ENCODE data around the gene DMXL2.
"Not testable (repeated sequence)": the region's sequence is repeated elsewhere in the genome, so short reads cannot be mapped to it uniquely, and the experiment has no call there.

The DMXL2 gene, protein sequence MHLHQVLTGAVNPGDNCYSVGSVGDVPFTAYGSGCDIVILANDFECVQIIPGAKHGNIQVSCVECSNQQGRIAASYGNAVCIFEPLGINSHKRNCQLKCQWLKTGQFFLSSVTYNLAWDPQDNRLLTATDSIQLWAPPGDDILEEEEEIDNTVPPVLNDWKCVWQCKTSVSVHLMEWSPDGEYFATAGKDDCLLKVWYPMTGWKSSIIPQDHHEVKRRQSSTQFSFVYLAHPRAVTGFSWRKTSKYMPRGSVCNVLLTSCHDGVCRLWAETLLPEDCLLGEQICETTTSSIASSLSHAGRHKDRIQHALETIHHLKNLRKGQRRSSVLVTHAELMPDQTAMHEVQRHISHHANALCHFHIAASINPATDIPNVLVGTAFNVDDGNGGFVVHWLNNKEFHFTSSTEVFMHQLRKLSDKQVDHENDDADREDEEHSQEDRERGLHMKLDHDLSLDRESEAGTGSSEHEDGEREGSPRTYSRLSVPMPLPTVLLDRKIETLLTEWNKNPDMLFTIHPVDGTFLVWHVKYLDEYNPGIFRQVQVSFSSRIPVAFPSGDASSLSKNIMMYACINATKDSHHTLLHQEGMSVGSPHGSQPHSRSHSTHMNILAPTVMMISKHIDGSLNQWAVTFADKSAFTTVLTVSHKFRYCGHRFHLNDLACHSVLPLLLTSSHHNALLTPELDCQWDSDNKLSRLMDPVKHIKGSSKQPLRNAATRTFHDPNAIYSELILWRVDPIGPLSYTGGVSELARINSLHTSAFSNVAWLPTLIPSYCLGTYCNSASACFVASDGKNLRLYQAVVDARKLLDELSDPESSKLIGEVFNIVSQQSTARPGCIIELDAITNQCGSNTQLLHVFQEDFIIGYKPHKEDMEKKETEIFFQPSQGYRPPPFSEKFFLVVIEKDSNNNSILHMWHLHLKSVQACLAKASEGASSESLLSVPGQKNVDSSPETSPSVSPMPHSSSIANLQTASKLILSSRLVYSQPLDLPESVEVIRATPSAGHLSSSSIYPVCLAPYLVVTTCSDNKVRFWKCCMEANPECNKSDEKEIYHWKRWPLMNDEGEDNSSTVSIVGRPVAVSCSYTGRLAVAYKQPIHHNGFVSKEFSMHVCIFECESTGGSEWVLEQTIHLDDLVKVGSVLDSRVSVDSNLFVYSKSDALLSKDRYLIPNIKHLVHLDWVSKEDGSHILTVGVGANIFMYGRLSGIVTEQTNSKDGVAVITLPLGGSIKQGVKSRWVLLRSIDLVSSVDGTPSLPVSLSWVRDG (N-terminal part only)
- 1.9 reads per million, percentile 2 among the genes with 10 or more reads in this experiment for total RNA-seq

DNA sequence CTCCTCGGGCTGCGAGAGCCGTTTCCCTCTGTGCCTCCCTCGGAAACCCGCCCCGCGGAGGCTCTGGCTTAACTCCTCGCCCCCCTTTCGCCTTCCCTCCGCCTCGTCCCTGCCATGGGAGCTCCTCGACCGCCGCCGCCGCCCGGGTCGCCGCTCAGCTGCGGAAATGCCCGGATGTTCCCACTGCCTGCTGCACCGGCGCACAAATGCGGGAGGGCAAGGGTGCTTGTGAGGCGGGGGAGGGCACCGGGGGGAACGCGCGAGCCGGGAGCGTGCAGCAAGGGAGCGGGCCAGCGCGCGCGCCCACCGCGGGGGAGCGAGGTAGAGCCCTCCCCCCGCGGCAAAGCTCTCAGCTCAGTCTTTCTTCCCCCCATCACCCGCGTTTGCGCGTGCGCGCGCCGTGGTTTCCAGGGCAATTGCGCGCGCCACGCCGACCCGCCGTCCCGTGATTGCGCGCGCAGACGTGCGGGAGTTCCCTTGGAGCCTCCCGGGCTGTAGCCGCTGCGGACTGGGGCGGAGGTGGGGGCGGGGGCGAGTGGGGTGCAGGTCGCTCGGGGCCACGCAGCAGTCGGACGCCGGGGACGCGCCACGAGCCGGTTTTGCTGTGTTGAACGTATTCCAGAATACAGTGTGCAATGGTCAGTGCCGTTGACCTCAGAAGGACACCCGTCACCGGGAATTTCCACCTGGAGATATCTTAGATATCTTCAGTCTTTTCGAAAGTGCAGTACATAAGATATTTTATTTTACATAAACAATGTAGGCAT, at the start of gene DMXL2:
DMXL2 (minus strand) TSS at position 168 of the 767 bp plus-strand sequence. CDS start 226 bp downstream, outside the sequence.
- DNase-seq, result peak; percentile 38

DNA sequence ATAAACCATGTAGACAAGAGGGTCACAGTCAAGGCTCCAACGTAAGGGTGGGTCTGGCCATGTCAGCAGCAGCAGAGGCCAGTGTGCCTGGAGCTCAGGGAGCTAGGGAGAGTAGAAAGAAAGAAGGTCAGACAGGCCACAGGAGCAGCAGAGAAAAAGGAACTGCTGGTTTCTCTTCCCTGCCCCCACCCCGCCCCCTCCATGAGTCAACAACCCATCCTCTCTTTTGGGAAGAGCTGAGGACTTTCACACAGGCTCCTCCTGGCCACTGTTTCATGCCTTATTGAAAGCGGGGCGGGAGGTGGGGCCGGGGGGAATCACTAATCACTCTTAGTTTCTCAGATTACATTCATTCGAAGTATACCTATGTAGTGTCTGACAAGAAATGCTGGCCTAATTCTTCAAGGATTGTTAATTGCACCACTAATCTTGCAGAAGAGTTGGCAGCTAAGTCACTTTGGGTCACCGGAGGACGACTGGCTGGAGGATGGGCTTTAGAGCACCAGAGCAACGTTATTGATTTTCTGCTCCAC, 49.6 kb upstream of the DMXL2 start:
- DNase-seq, result no peak

DNA sequence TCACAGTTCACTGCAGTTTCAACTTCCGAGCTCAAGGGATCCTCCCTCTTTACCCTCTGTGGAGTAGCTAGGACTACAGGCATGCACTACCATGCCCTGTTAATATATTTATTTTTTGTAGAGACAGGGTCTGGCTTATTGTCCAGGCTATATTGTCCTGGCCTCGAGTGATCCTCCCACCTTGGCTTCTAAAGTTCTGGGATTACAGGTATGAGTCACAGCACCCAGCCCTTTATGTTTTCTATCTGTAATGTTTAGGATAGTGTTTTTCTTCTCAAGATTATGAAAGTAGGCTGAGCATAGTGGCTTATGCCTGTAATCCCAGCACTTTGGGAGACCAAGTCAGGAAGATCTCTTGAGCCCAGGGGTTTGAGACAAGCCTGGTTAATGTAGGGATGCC, 46.8 kb upstream of the DMXL2 start:
- no peak for DNase-seq

DNA sequence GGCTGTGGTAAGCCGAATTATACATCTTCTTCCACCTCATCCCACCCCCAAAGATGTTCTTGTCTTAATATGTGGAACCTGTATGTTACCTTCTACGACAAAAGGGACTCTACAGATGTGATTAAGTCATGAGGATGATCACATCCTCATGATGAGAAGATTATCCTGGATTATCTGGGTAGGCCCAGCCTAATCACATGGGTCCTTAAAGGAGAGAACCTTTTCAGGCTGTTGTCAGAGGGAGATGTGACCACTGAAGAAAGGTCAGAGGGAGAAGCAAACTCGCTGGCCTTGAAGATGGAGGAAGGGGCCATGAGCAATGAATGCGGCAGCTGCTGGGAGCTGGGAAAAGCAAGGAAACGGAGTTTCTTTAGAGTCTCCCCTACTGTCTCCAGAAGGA, 45.9 kb upstream of the DMXL2 start:
- DNase-seq, result no peak

DNA sequence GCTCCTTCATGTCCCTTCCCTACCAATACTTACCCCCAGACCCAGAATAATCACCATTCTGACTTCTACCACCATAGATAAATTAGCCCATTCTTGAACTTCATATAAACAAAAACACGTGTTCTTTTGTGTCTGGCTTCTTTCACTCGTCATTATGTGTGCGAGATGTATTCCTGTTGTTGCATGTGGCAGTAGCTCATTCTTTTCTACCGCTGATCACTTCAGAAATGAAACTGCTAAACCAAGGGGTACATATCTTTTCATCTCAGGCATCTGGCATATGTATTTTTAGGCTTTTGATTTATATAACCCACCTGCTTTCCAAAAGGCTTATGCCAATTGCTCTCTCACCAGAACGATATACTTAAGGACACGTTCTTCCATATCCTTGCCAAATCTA, 44.9 kb upstream of the DMXL2 start:
- no peak for DNase-seq

DNA sequence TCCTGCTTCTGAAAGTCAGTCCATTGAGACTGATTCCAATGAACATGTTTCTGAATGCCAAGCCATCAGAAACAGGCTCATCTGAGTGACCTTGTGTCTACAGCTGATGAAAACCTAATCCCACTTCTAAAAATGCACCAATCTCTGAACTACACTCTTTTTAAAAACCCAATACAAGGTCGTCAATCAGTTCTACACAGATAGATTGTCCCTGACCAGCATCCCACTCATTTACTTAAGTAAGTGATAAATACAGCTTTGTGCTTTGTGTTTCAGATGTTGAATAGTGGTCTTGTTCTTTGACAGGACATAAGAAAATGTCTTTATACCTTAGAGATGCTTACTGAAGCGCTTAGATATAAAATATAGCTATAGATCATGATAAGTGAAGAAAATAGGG, 38.5 kb upstream of the DMXL2 start:
- DNase-seq, result no peak

DNA sequence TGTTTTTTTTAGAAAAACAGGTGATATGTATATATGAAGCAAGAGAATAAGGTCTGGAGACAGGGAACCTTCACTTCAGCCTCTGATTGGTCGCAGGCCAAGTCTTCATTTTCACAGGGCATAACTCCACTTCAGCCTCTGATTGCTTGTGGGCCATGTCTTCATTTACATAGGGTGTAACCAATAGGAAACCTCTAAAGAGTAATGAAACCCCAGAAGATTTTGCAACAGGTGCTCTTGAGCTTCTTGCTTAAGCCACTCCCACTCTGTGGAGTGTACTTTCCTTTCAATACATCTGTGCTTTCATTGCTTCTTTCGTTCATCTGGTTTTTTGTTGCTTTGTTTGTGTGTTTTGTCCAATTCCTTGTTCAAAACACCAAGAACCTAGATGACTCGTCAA, 36.1 kb upstream of the DMXL2 start:
- no peak for DNase-seq

DNA sequence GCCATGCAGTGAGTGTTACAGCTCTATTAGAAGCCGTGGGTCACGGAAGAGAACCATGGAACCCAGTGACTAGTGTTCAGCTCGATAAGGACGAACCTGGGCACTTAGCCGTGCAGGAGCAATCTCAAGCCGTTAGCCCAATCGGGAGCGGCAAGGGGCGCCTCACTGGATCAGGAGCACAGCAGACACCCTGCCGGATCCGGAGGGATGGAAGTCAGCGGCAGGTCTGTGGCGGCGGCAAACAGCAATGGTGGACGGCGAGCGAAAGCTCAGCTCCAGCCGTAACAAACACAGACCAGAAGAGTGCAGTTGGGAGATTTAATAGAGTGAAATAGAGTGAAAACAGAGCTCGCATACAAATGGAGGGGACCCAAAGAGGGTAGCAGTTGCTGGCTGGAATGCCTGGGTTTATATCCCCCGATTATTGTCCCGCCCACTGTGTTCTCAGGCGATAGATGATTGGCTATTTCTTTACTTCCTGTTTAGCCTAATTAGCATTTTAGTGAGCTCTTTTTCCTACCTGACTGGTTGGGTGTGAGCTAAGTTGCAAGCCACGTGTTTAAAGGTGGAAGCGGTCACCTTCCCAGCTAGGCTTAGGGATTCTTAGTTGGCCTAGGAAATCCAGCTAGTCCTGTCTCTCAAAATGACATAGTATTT, 33.0 kb upstream of the DMXL2 start:
- not testable (repeated sequence) for DNase-seq

DNA sequence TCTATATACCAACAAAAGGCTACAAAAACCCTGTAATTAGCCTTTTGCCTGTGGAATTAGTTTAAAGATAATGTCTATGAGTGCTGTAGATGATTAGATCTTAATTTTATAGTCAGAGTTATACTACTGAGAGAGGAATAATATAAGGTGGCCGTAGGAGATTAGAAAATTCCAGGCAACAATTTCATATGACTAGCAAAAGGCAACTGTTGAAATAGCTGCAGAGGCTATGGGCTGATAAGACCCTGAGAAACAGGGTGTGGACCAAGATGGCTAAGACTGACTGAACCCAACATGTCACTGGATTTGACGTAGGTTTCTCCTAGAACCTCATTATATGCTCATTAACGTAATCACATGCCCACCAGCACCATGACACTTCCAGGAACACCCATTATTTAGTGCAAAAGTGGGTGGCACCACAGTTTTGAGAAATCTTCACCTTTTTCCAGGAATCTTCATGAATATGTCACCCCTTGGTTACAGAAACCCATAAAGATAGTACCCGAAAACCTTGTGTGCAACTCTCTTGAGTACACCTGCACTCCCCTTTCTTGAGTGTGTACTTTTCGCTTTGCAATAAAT, 29.6 kb upstream of the DMXL2 start:
- DNase-seq, result no peak

DNA sequence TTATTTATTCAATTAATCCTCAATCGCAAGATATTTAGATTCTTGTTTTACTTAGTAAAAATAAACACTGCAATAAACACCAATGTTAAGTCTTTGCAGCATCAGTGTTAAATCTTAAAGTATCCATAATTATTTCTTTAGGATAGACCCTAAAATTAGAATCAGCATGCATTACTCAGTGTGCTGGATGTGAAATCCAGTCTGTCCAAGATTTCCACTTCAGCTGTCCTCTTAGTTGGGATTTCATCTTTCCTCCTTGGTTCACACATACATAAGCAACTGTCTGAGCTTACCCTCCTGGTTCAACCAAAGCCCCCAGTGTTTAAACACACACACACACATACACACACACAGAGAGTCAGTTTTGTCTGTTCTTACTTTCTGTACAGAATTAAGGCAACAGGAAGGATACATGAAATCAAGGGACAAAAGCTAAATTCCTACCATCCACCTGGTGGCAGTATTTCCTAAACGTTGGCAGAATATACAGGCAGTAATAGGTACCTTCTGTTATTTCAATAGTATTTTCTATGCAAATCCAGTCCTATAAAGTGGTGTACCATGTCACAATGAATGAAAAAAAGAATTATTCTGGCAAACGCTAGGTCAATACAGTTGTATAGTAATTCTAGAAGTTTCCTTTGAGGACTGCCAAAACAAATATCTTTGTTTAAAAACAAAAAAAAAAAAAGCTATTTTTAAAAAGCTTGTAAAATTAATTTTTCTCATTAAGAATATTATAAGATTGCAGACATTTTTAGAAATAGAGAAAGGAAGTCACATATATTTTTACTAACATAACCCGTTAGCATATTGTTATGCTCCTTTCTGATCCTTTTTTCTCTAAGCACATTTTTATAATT, 27.3 kb upstream of the DMXL2 start:
- DNase-seq, result peak; percentile 31

DNA sequence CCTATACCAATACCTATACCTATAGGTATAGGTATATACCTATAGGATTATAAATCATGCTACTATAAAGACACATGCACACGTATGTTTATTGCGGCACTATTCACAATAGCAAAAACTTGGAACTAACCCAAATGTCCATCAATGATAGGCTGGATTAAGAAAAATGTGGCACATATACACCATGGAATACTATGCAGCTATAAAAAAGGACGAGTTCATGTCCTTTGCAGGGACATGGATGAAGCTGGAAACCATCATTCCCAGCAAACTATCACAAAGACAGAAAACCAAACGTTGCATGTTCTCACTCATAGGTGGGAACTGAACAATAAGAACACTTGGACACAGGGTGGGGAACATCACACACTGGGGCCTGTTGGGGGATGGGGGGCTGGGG, 26.1 kb upstream of the DMXL2 start:
- DNase-seq, result not testable (repeated sequence)

DNA sequence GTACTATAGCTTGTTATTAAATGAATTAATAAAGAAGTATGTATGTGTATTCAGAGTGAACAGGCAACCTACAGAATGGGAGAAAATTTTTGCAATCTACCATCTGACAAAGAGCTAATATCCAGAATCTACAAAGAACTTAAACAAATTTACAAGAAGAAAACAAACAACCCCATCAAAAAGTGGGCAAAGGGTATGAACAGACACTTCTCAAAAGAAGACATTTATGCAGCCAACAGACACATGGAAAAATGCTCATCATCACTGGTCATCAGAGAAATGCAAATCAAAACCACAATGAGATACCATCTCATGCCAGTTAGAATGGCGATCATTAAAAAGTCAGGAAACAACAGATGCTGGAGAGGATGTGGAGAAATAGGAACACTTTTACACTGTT, 25.5 kb upstream of the DMXL2 start:
- DNase-seq, result not testable (repeated sequence)

DNA sequence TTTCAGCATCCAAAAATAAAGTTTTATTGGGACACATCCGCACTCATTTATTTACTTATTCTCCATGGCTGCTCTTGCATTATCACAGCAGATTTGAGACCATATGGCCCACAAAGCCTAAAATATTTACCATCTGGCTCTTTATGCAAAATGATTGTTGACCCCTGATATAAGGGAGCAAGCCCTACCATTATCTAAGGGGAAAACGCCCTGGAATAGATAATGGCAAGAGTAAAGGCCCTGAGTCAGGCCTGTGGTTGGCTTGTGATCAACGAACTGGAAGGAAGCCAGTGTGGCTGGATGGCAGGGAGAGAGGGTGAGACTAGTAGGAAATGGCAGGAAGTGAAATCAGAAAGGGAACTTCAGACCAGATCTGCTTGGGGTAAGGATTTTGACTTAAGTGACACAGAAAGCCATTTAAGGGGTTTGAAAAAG, 24.6 kb upstream of the DMXL2 start:
- no peak for DNase-seq

DNA sequence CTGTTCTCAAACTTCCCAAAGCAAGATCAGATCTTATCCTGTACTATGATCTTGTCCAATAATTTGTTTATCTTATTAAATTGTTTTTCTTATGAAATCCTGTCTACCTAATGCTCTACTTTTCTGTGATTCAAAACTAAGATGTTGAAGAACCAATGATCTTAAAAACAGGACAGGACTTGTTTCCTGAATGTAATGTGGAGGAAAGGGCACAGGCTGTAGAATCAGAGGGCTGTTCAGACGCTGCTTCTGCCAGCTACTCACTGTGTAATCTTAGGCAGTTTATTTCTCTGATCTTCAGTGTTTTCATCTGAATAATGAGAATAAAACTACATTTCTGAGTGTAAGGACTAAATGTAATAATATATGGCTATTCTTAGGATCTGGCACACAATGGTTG, 20.1 kb upstream of the DMXL2 start:
- DNase-seq, result no peak

DNA sequence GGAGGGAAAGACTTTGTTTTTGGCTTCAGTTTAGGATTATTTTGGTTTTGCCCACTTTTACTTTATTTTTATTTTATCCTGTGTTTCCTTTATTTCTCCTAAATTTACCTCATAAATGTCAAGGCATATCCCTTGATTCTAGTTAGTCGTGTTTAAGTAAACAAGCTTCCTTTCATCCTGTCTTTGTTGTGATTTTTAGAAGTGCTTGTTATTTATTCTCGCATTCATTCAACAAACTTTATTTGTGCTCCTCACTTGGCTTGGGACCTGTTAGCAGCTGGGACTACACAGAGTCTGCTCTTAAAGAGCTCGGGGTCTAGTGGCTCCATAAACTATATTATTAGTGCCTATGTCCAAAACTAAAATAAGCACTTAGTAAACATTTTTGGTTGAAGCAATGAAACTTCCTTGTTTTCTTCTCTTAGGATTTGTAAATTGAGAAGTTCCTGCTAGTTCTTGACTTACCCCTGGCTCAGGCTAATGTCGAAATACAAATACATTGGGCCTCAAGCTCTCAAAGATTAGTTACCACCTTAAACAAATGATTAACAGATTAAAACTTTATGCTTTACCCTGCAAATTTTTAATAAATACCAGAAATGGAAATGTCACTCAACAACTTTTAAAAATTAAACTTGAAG, 19.0 kb upstream of the DMXL2 start:
- no peak for DNase-seq

DNA sequence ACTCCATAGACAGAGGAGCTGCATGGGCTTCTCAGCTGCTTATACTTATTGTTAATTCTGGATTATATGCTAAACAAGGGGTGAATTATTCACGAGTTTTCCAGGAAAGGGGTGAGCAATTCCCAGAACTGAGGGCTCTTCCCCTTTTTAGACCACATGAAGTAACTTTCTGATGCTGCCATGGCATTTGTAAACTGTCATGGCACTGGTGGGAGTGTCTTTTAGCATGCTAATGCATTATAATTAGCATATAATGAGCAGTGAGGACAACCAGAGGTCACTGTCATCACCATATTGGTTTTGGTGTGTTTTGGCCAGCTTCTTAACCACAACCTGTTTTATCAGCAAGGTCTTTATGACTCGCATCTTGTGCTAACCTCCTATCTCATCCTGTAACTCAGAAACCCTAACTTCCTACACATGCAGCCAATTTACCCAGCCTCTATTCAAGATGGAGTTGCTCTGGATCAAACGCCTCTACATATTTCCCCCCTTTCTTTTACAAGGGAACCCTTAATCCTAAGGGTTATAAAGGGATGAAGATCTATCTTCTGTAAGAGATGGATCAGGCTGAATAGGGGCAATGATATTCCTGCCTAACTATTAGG, 12.1 kb upstream of the DMXL2 start:
- no peak for DNase-seq

DNA sequence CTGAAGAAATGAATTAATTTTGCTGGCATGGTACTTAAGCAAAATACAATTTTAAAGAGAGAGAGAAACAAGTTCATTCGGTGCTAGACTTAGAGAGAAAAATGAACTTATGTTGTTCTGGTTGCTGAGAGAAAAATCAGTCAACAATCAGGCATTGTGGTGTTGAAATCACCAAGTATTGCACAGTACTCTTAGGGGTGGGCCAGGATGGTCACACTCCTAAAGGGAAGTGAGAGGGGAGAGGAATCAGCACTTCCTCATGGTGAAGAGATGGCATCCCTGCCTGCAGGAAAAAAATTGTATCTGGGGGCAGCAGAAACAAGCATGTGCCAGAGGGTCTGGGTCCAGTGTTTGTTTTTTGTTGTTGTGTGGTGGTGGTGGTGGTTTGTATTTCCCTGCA, 7.0 kb upstream of the DMXL2 start:
- DNase-seq, result no peak

DNA sequence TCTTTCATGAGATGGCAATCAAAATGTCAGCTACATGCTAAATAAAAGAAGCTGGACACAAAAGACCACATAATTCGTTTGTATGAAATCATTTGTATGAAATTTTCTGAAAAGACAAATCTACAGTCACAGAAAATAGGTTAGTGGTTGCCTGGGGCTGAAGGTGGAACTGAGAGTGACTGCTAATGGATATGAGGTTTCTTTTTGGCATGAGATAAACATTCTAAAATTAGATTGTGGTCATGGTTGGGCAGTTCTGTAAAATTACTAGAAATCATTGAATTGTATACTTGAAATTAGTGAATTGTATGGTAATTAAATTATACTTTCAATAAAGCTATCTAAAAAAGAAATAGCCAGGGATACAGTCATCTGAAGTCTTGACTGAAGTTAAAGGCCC, 2.7 kb upstream of the DMXL2 start:
- DNase-seq, result no peak

DNA sequence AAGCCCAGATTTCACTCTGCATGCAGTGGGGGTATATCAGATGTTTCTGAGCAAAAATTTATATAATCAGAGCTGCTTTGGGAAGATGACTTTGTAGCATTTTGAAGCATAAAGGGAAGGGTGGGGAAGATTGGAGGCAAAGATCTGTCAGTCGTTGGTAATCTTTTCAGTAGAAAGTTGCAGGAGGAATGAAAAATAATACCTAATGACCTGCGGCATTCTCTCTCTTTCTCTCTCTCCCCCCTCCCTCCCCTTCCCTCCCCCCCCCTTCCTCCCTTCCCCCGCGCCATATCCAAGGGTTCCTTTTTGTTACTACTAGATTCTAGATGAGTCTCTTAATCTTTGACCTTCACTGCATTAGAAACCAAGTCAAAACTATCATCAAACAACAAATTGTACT, 1.5 kb upstream of the DMXL2 start:
- DNase-seq, result no peak
